ENCODE results near the gene ZSWIM4. TPM values are rescaled to one million over a fixed set of nuclear protein-coding genes. Genes with fewer than 3 reads are reported as not detected.
A peak's percentile ranks its signal among the peaks of the same experiment; 100 is the strongest.

ZSWIM4 gene
- total and polyA plus RNA-seq, 10 of the 15 experiments (the other 5 are each of a cell fraction or from before 2014, with no cell fraction given): 0.73 to 11.1 (median 1.8) TPM; not detected in 2

DNA sequence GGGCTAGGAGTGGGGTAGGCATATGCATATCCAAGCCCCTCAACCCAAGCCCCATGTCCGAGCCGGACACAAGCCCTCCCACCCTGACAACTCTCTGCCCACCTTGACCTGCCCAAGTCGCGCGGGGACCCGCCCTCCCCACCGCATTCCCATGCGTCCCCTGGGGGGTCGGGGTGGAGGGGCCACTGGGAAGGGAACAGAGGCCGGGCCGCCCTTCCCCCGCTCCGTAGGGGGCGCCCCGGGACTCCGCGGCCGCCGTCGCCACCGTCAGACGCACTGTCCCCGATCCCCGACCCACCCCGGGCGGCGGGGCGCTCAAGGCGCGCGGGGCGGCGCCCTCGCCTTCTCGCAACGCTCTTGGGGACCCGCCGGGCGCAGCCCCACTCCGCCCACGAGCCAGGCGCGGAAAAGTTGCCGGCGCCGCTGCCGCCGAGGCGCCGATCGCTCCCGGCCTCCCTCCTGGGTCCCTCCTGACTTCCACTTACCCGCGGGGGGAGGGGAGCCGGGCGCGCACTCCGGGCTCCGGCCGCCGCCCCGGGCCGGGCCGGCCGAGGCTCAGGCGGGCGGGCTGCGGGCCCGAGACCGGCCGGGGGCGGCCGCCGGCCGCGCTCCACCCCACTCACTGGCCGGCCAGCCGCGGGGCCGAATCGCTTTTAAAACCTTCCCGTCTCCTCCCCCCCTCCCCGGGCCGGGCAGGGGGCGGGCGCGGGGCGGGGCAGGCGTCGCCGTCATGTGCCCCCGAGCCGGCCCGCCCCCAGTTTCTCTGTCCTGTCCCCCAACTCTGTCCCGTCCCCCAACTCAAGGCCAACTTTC is 47.3 kb downstream of the ZSWIM4 start (continued):
- TF ChIP-seq FOS (IDR thresholded peaks at IDR 0.05; ENCODE audit: borderline replicate concordance, extremely low read depth, insufficient read length) (no peak), LARP7 (IDR thresholded peaks at IDR 0.05) (peak; percentile 95), NR2C1 (IDR thresholded peaks at IDR 0.05) (peak; percentile 17; the same call in 1 of the 2 replicates), CEBPB (IDR thresholded peaks at IDR 0.05; ENCODE audit: borderline replicate concordance in 1 of 2, low read depth in 2 of 2, low read length in 2 of 2) (no peak), RUNX3 (IDR thresholded peaks at IDR 0.05; ENCODE audit: low read length) (no peak), NFYB (IDR thresholded peaks at IDR 0.05; ENCODE audit: insufficient read depth, low read depth, low read length) (no peak), MTA3 (IDR thresholded peaks at IDR 0.05; ENCODE audit: borderline replicate concordance, low read length) (no peak), CHD1 (IDR thresholded peaks at IDR 0.05; ENCODE audit: low read depth, low read length) (peak; percentile 76; the same call in 1 of the 2 replicates), TCF3 (IDR thresholded peaks at IDR 0.05; ENCODE audit: borderline replicate concordance, insufficient read depth, low read depth, low read length) (peak; percentile 61; the same call in 1 of the 2 replicates), MEF2A (IDR thresholded peaks at IDR 0.05; ENCODE audit: insufficient read depth, low read depth, low read length) (no peak), IKZF2 (IDR thresholded peaks at IDR 0.05) (peak; percentile 8 to 47; a peak in 1 of 4 replicates), ZNF24 (IDR thresholded peaks at IDR 0.05) (no peak), TCF7 (IDR thresholded peaks at IDR 0.05; ENCODE audit: borderline replicate concordance) (no peak), CHD2 (IDR thresholded peaks at IDR 0.05; ENCODE audit: borderline replicate concordance, low read depth, low read length) (no peak), EP300 (IDR thresholded peaks at IDR 0.05; ENCODE audit: borderline replicate concordance in 1 of 2, control insufficient read depth in 1 of 2, low read depth in 2 of 2, low read length in 2 of 2) (no peak), EED (IDR thresholded peaks at IDR 0.05; ENCODE audit: low read depth) (no peak), ZNF384 (IDR thresholded peaks at IDR 0.05; ENCODE audit: borderline replicate concordance, low read depth, low read length) (no peak), YBX1 (IDR thresholded peaks at IDR 0.05) (no peak), ZNF217 (IDR thresholded peaks at IDR 0.05) (no peak), BHLHE40 (IDR thresholded peaks at IDR 0.05; ENCODE audit: borderline replicate concordance in 1 of 2, low read depth in 2 of 2, low read length in 1 of 2) (peak in 1 of 2 experiments; percentile 67; a peak in 2 of 4 replicates), ESRRA (IDR thresholded peaks at IDR 0.05; ENCODE audit: low read length) (no peak), SMC3 (IDR thresholded peaks at IDR 0.05; ENCODE audit: borderline replicate concordance, low read length) (no peak), EZH2 (IDR thresholded peaks at IDR 0.05; ENCODE audit: borderline replicate concordance, control insufficient read depth, low read depth, low read length) (no peak), STAT3 (IDR thresholded peaks at IDR 0.05; ENCODE audit: low read depth, low read length) (no peak), HDAC6 (IDR thresholded peaks at IDR 0.05; ENCODE audit: unreplicated experiment) (no peak)
- TF ChIP-seq, protein P1, sequence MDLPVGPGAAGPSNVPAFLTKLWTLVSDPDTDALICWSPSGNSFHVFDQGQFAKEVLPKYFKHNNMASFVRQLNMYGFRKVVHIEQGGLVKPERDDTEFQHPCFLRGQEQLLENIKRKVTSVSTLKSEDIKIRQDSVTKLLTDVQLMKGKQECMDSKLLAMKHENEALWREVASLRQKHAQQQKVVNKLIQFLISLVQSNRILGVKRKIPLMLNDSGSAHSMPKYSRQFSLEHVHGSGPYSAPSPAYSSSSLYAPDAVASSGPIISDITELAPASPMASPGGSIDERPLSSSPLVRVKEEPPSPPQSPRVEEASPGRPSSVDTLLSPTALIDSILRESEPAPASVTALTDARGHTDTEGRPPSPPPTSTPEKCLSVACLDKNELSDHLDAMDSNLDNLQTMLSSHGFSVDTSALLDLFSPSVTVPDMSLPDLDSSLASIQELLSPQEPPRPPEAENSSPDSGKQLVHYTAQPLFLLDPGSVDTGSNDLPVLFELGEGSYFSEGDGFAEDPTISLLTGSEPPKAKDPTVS (IDR thresholded peaks at IDR 0.05; ENCODE audit: low read depth, low read length): no peak
- TF ChIP-seq, protein P2, sequence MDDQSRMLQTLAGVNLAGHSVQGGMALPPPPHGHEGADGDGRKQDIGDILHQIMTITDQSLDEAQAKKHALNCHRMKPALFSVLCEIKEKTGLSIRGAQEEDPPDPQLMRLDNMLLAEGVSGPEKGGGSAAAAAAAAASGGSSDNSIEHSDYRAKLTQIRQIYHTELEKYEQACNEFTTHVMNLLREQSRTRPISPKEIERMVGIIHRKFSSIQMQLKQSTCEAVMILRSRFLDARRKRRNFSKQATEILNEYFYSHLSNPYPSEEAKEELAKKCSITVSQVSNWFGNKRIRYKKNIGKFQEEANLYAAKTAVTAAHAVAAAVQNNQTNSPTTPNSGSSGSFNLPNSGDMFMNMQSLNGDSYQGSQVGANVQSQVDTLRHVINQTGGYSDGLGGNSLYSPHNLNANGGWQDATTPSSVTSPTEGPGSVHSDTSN (IDR thresholded peaks at IDR 0.05; ENCODE audit: insufficient replicate concordance, low read depth, low read length): no peak

All from GM12878 (cell line).